Activated CD4-positive, CD25-positive, alpha-beta regulatory T cell (primary cell): ENCODE measurements around the gene SLC27A1.
"Not testable (repeated sequence)": the region's sequence is repeated elsewhere in the genome, so short reads cannot be mapped to it uniquely, and the experiment has no call there.

Source experiments
- DNase-seq, 4 experiments: peaks; one replicate each; lab custom pipeline; 2025; lab: John Stamatoyannopoulos, UW

Gene SLC27A1

DNA sequence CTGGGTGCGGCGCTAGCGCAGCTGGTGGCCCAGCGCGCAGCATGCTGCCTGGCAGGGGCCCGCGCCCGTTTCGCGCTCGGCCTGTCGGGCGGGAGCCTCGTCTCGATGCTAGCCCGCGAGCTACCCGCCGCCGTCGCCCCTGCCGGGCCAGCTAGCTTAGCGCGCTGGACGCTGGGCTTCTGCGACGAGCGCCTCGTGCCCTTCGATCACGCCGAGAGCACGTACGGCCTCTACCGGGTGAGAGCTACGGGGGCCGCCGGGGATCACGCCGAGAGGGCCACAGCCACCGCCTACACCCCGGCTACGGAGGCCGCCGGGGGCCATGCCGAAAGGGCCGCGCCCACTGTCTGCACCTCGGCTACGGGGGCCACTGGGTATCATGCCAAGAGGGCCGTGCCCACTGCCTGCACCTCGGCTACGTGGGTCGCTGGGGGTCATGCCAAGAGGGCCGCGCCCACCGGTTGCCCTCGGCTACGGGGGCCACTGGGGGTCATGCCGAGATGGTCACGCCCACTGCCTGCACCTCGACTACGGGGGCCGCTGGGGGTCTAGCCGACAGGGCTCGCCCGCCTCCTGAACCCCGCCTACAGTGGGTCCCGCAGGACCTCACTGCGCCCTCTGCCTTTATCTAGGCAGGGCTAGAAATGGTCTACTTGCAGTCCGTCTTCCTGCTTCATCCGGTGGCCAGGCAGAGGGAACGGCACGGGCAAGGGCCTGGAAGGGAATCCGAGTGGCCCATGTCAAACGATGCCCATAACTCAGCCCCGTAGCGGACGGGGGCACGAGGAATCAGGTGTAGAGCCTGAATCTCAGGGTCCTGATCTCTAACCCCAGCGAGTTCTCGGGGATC is 41.6 kb downstream of the SLC27A1 start:
- DNase-seq: peak; percentile 60 to 80 (median 72)

GRCh38 chr19:17512574-17512939 is 42.2 kb downstream of the SLC27A1 start:
- DNase-seq: no peak

- DNase-seq: no peak
Observed at GRCh38 chr19:17515408-17516149, 45.3 kb downstream of the SLC27A1 start.

DNA sequence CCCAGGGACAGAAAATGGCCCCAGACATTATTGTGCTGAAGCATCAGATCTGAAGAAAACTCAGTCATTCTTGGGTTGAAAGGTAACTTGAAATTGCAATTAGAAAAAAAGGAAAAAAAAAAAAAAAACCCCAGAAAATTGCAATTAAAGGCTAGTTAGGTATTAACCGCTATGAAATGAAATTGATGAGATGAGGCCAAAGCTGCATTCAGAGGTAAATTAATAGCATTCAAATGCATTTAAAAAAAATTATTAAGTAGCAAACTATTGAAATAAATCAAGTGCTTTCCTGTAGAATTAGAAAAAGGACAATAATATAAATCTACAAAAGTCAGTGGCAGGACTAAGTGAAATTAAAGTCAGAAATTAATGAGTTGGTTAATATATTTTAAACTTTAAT is 47.6 kb downstream of the SLC27A1 start:
- no peak for DNase-seq

DNA sequence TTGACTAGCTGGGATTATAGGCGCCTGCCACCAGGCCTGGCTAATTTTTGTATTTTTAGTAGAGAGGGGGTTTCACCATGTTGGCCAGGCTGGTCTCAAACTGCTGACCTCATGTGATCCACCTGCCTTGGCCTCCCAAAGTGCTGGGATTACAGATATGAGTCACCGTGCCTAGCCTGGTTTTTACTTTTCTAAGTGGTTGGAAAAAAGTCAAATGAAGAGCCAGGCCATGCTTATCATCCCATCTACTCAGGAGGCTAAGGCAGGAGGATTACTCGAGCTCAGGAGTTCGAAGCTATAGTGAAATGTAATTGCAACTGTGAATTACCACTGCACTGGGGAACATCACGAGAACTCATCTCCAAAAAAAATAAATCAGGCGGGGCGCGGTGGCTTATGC is 48.3 kb downstream of the SLC27A1 start:
- DNase-seq: not testable (repeated sequence)

GRCh38 chr19:17519967-17520366 is 49.6 kb downstream of the SLC27A1 start:
- no peak for DNase-seq

DNA sequence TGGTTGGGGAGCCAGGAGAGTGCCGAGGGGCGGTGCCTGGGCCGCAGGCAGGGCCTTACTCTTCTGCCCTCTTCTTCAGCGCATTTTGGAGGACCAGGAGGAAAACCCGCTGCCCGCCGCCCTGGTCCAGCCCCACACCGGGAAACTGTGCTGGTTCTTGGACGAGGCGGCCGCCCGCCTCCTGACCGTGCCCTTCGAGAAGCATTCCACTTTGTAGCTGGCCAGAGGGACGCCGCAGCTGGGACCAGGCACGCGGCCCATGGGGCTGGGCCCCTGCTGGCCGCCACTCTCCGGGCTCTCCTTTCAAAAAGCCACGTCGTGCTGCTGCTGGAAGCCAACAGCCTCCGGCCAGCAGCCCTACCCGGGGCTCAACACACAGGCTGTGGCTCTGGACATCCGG is 50.5 kb downstream of the SLC27A1 start:
- DNase-seq: no peak

- DNase-seq: peak in 2 of 4 experiments; percentile 16 to 35
Observed at GRCh38 chr19:17522988-17523872, 52.9 kb downstream of the SLC27A1 start.

DNA sequence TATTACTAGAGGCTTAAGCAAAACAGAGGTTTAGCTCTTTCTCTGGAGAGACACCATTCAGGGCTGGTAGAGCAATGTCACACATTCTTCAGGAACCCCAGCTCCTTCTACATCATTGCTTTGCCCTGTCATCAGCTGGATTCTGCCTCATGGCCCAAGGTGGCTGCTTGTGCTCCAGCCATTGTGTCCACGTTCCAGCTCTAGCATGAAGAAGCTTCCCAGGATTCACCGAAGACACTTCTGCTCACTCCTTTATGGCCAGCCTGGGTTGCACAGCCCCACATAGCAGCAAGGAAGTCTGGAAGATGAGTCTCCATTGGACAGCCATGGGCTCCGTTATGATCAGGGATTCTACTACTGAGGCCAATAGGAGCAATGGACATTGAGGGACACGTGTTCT is 54.3 kb downstream of the SLC27A1 start:
- no peak for DNase-seq

DNA sequence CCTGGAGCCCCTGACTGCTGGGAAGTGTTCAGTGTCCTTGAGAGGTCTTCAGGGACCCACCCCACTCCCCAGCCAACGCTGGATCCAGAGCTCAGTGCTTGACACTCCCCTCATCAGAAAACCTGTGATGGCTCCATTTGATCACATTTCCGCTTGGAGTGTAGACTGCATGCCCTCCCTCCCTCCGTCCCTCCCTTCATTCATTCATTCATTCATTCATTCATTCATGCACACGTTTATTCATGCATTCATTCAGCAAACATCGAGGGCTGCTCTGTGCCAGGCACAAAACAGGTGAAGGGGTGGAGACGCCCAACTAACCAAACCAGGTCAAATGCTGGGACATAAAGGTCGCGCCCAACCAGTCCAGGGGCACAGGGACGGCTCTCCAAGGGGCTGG is 54.8 kb downstream of the SLC27A1 start:
- no peak for DNase-seq

GRCh38 chr19:17526922-17527321 is 56.6 kb downstream of the SLC27A1 start:
- DNase-seq: peak in 1 of 4 experiments; percentile 11

DNA sequence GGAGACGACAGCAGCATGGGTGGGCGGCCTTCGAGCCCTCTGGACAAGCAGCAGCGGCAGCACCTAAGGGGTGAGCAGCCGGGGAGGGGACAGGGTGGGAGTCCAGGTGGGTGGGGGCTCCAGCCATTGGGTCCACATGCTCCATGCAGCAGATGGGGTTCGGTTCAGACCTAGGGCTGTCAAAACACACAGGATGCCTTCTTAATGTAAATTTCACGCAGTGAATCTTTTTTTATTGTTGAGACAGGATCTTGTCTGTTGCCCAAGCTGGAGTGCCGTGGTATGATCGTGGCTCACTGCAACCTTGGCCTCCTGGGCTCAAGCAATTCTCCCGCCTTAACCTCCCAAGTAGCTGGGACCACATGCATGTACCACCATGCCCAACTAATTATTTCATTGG is 57.0 kb downstream of the SLC27A1 start:
- no peak for DNase-seq

GRCh38 chr19:17528610-17529009 is 58.3 kb downstream of the SLC27A1 start:
- no peak for DNase-seq

GRCh38 chr19:17529239-17530158 is 59.2 kb downstream of the SLC27A1 start:
- DNase-seq: no peak

- no peak for DNase-seq
Observed at GRCh38 chr19:17530586-17530985, 60.3 kb downstream of the SLC27A1 start.

GRCh38 chr19:17532116-17532515 is 61.8 kb downstream of the SLC27A1 start:
- no peak for DNase-seq

DNA sequence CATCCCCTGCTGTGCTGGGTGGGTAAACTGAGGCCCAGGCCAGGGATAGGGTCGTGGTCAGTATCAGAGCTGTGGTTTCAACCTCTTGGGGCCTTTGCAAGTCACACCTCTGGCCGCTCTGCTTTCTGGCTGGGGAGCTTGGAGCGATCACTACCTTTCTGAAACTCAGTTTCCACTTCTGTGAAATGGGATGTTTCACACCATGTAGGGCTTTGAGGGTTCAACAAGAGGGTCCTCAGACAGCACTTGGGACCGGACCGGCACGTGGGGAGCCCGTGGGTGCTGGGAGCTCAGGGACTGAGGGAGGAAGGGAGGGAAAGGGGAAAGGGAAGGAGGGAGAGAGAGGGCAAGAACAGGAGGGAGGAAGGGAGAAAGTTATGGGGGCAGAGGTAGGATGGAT is 62.2 kb downstream of the SLC27A1 start:
- no peak for DNase-seq

GRCh38 chr19:17534767-17535166 is 64.4 kb downstream of the SLC27A1 start:
- no peak for DNase-seq

GRCh38 chr19:17536955-17537354 is 66.6 kb downstream of the SLC27A1 start:
- DNase-seq: no peak

DNA sequence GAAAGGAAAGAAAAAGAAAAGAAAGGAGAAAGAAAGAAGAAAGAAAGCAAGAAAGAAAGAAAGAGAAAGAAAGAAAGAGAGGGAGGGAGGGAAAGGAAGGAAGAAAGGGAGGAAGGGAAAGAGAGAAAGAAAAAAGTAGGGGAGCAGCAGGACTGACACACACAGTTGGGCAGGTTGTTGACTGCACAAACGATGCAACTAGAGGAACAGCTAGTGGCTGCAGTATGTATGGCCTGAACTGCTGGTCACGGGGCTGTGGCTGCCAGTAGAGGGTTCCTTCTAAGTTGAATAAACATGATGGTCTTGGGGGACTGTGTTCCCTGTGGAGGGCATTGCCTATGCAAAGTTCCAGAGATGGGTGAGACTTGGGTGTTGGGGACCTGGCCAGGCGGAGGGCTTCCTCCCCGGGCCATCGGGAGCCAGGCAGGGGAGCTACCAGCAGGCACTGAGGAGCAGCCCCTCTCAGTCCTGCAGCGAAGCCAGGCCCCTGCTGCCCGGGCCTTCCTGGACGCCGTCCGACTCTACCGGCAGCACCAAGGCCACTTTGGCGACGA is 68.4 kb downstream of the SLC27A1 start:
- DNase-seq: no peak
